OCI-M2 (cell line): ENCODE results near the gene POLR2H.

ENCODE experiments used
- DNase-seq: peaks from one replicate; lab custom pipeline; 2025; ENCODE audit not compliant: unreplicated experiment; lab: John Stamatoyannopoulos, UW

The POLR2H gene

GRCh38 chr3:184387174-184387714 is 25.7 kb downstream of the POLR2H start:
- DNase-seq = no peak

GRCh38 chr3:184388164-184388935 is 26.8 kb downstream of the POLR2H start:
- no peak for DNase-seq

- no peak for DNase-seq
These were observed 27.4 kb downstream of the POLR2H start for GRCh38 chr3:184388936-184389230.

- DNase-seq = no peak
These were observed 27.9 kb downstream of the POLR2H start for GRCh38 chr3:184389384-184389783.

GRCh38 chr3:184389935-184390528 is 28.5 kb downstream of the POLR2H start:
- DNase-seq = no peak

- DNase-seq = no peak
These were observed 29.8 kb downstream of the POLR2H start for GRCh38 chr3:184391266-184391665.

- no peak for DNase-seq
These were observed 33.8 kb downstream of the POLR2H start for GRCh38 chr3:184395320-184395660.

GRCh38 chr3:184399410-184399809 is 37.9 kb downstream of the POLR2H start:
- no peak for DNase-seq

- no peak for DNase-seq
These were observed 43.8 kb downstream of the POLR2H start for GRCh38 chr3:184405075-184406030.

- no peak for DNase-seq
These were observed 47.9 kb downstream of the POLR2H start for GRCh38 chr3:184409331-184409926.

GRCh38 chr3:184409946-184410500 is 48.5 kb downstream of the POLR2H start:
- no peak for DNase-seq

- no peak for DNase-seq
These were observed 53.1 kb downstream of the POLR2H start for GRCh38 chr3:184414418-184415202.

GRCh38 chr3:184415203-184415490 is 53.6 kb downstream of the POLR2H start:
- no peak for DNase-seq

- peak; percentile 2 for DNase-seq
These were observed 56.3 kb downstream of the POLR2H start for GRCh38 chr3:184417619-184418327.
